Measurements from ENCODE around the gene KIAA0586. TPM values are rescaled to one million over a fixed set of nuclear protein-coding genes. Genes with fewer than 3 reads are reported as not detected.

Gene KIAA0586
- total and polyA plus RNA-seq, 9 of the 15 experiments (the other 6 are each of a cell fraction or from before 2014, with no cell fraction given), result 11.2 to 30.9 (median 22.6) TPM

DNA sequence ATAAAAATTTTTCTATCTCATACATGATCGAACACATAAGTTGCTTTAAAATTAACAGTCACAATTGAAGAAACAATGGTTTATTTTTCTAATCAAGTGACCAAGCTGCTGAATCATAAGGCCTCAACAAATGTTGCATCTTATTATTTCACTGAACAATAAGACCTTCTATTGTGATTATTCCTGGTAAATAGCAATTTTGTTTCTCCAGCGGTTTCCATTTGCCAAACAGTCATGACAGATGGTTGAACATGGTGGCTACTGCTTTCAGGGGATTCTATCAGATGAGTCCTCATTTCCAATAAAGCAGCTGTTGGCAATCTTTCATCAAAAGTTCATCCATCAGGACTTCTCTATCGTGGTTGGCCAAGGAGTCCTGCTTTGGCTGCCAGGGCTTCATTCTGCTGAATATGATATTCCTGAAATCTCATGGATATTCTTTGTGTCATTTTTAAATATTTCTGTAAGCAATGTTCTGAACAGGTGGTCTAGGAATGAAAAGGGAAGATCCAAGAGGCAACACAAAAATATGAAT is 18.8 kb upstream of the KIAA0586 start:
- in situ Hi-C loops (cut with MboI), result no loop called here
- TF ChIP-seq ZNF41 (CRISPR knock-in tag; conservative IDR thresholded peaks at IDR 0.05) (no peak), CC2D1A (IDR thresholded peaks at IDR 0.05) (no peak), MAZ (CRISPR knock-in tag; conservative IDR thresholded peaks at IDR 0.05 in 1 of 2, IDR thresholded peaks at IDR 0.05 in 1 of 2) (no peak), MEF2A (IDR thresholded peaks at IDR 0.05; ENCODE audit: control insufficient read depth, low read depth, low read length) (no peak), TOE1 (IDR thresholded peaks at IDR 0.05; ENCODE audit: borderline replicate concordance) (no peak), TOE1 (CRISPR knock-in tag; IDR thresholded peaks at IDR 0.05; ENCODE audit: borderline replicate concordance, low read depth) (no peak), ZNF609 (CRISPR knock-in tag; IDR thresholded peaks at IDR 0.05; ENCODE audit: borderline replicate concordance) (no peak), STAG1 (CRISPR knock-in tag; IDR thresholded peaks at IDR 0.05; ENCODE audit: borderline replicate concordance) (no peak), MEF2D (tag; conservative IDR thresholded peaks at IDR 0.05; ENCODE audit: low read depth) (no peak), PHB (CRISPR knock-in tag; IDR thresholded peaks at IDR 0.05) (no peak), PKNOX1 (IDR thresholded peaks at IDR 0.05) (no peak), E2F4 (CRISPR knock-in tag; IDR thresholded peaks at IDR 0.05; ENCODE audit: low read depth) (no peak), TCFL5 (CRISPR knock-in tag; conservative IDR thresholded peaks at IDR 0.05) (no peak), ZBTB9 (CRISPR knock-in tag; IDR thresholded peaks at IDR 0.05) (no peak)

More for the DNA sequence above, 18.8 kb upstream of the KIAA0586 start:
- Histone ChIP-seq H3K36me3 (ENCODE audit: control insufficient read depth, insufficient read depth, low read length) (peaks cover 59% of the 10 kb centered on the region; the same call in 2 of the 3 replicates), H4K20me1 (replicated peaks; ENCODE audit: control insufficient read depth, insufficient read depth, low read length) (no peaks in the 10 kb centered on the region), H3K4me3 (no peak overlapping the region), H3K27ac (ENCODE audit: extremely low read depth, low read depth, low read length) (no peak overlapping the region), H3K9me1 (ENCODE audit: control insufficient read depth, insufficient read depth, low read length) (no peaks in the 10 kb centered on the region), H3K9me3 (replicated peaks; ENCODE audit: control insufficient read depth, insufficient read depth, low read depth, low read length) (no peaks in the 10 kb centered on the region), H3K9ac (ENCODE audit: insufficient read depth in 1 of 2, low read depth in 2 of 2, low read length in 2 of 2) (no peak overlapping the region), H2AFZ (ENCODE audit: low read depth, low read length) (no peak overlapping the region), H3K4me2 (ENCODE audit: insufficient read depth, low read length) (no peak overlapping the region), H3K4me1 (replicated peaks in 1 of 2; ENCODE audit: control insufficient read depth in 2 of 2, insufficient read depth in 2 of 2, low read length in 2 of 2) (no peaks in the 10 kb centered on the region), H3K27me3 (ENCODE audit: control insufficient read depth in 2 of 2, insufficient read depth in 2 of 2, low read length in 2 of 2) (no peaks in the 10 kb centered on the region), H3K79me2 (ENCODE audit: control insufficient read depth, insufficient read depth, low read length) (peaks cover 7% of the 10 kb centered on the region; the same call in 2 of the 3 replicates)
- ChIA-PET POLR2A (no interaction called here), CTCF (ENCODE audit: low intra/inter-chr PET ratio) (no interaction called here)
- WGBS (ENCODE audit: insufficient coverage, low coverage, missing lambda C conversion rate), result 97% methylated on average over 3 of the region's 3 CpGs
- no peak for FAIRE-seq
- no peak for ATAC-seq
- intact Hi-C loops (cut with micrococcal nuclease), result no loop called here
- DNase-seq (ENCODE audit: extremely low read depth in 1 of 4, low spot score in 3 of 4), result no peak
- TSS peak; percentile 28 for BruUV-seq (replicated peaks)
